ENCODE data around the gene DOC2A. TPM values are rescaled to one million over a fixed set of nuclear protein-coding genes. Genes with fewer than 3 reads are reported as not detected.
A peak's percentile ranks its signal among the peaks of the same experiment; 100 is the strongest.

The DOC2A gene
- total and polyA plus RNA-seq, 9 of the 15 experiments (the other 6 are each of a cell fraction or from before 2014, with no cell fraction given), result 0.03 to 0.38 (median 0.28) TPM; not detected in 1

GRCh38 chr16:30052671-30053372, 42.0 kb upstream of the DOC2A start (continued):
- TF ChIP-seq ZNF232 (CRISPR knock-in tag; IDR thresholded peaks at IDR 0.05), result no peak
- TF ChIP-seq ESRRB (CRISPR knock-in tag; IDR thresholded peaks at IDR 0.05; ENCODE audit: borderline replicate concordance), result no peak
- TF ChIP-seq ZNF449 (CRISPR knock-in tag; IDR thresholded peaks at IDR 0.05), result no peak
- no peak for TF ChIP-seq HDGF (IDR thresholded peaks at IDR 0.05)
- no peak for TF ChIP-seq PRPF4 (IDR thresholded peaks at IDR 0.05; ENCODE audit: insufficient read depth, low read depth, low read length, poor library complexity, severe bottlenecking)
- no peak for TF ChIP-seq ADNP (tag; IDR thresholded peaks at IDR 0.05)
- peak in 1 of 2 experiments; percentile 21; a peak in 1 of 4 replicates for TF ChIP-seq KDM1A (IDR thresholded peaks at IDR 0.05)
- no peak for TF ChIP-seq IRF9 (tag; IDR thresholded peaks at IDR 0.05)
- no peak for TF ChIP-seq CHCHD3 (CRISPR knock-in tag; IDR thresholded peaks at IDR 0.05)
- TF ChIP-seq PHF20 (IDR thresholded peaks at IDR 0.05; ENCODE audit: partially characterized antibody), result peak; percentile 59
- no peak; the same call in 1 of the 2 replicates for TF ChIP-seq POLR2H (tag; IDR thresholded peaks at IDR 0.05; ENCODE audit: low read depth)
- TF ChIP-seq ZNF696 (CRISPR knock-in tag; conservative IDR thresholded peaks at IDR 0.05), result no peak
- no peak for TF ChIP-seq ARID2 (IDR thresholded peaks at IDR 0.05)
- no peak for TF ChIP-seq ZNF507 (tag; conservative IDR thresholded peaks at IDR 0.05)
- TF ChIP-seq CC2D1A (IDR thresholded peaks at IDR 0.05), result no peak; the same call in 1 of the 2 replicates
- TF ChIP-seq CSDE1 (IDR thresholded peaks at IDR 0.05), result peak in 1 of 2 experiments; percentile 98; a peak in 2 of 4 replicates
- 0 out of 2 replicates have a peak, but pooled peaks have one; percentile 50 for TF ChIP-seq STAT6 (CRISPR knock-in tag; IDR thresholded peaks at IDR 0.05)
- TF ChIP-seq ETV6 (IDR thresholded peaks at IDR 0.05; ENCODE audit: borderline replicate concordance in 1 of 2, low read depth in 2 of 2, low read length in 1 of 2), result no peak
- no peak for TF ChIP-seq ETV6 (CRISPR knock-in tag; IDR thresholded peaks at IDR 0.05; ENCODE audit: borderline replicate concordance)
- TF ChIP-seq DIDO1 (tag; IDR thresholded peaks at IDR 0.05; ENCODE audit: low read depth), result no peak
- TF ChIP-seq TSHZ1 (CRISPR knock-in tag; IDR thresholded peaks at IDR 0.05), result no peak
